HEK293T (cell line): ENCODE measurements around the gene ZSCAN5A.
"Not testable (repeated sequence)": the region's sequence is repeated elsewhere in the genome, so short reads cannot be mapped to it uniquely, and the experiment has no call there.

Experiments
- CTCF ChIA-PET: fragments of 350-600 bp; formaldehyde crosslinking; extraction: SDS; loops from one replicate; lab custom pipeline; 2021; ENCODE audit warnings: antibody characterized with exemption, inconsistent platforms; lab: Yijun Ruan, JAX
- POLR2A ChIA-PET: fragments of 350-600 bp; formaldehyde crosslinking; extraction: SDS; loops from one replicate; lab custom pipeline; 2020; ENCODE audit warnings: antibody characterized with exemption, inconsistent platforms; lab: Yijun Ruan, JAX
- DNase-seq: peaks from one replicate; pipeline ENCODE4 v3.0.0; 2012; ENCODE audit warnings: mixed read lengths; ENCODE audit errors: extremely low spot score
- ARNT ChIP-seq: fragments of 450-650 bp; IDR thresholded peaks from 2 replicates; pipeline ENCODE4 v1.6.1; 2017; ENCODE audit warnings: mild to moderate bottlenecking
- BHLHE40 ChIP-seq: fragments of 450-650 bp; IDR thresholded peaks from 2 replicates; pipeline ENCODE4 v1.6.1; 2016; ENCODE audit warnings: mild to moderate bottlenecking, moderate library complexity, borderline replicate concordance
- CTBP1 ChIP-seq: fragments of 450-650 bp; IDR thresholded peaks from 2 replicates; pipeline ENCODE4 v1.6.1; 2016; ENCODE audit warnings: borderline replicate concordance
- ELF4 ChIP-seq: fragments of 450-650 bp; IDR thresholded peaks from 2 replicates; pipeline ENCODE4 v1.6.1; 2017; ENCODE audit warnings: antibody characterized with exemption
- FOXA1 ChIP-seq: fragments of 450-650 bp; IDR thresholded peaks from 2 replicates; pipeline ENCODE4 v1.6.1; 2016; ENCODE audit warnings: mild to moderate bottlenecking
- FOXK2 ChIP-seq: fragments of 450-650 bp; IDR thresholded peaks from 2 replicates; pipeline ENCODE4 v1.6.1; 2016; ENCODE audit warnings: mild to moderate bottlenecking
- FOXM1 ChIP-seq: fragments of 450-650 bp; IDR thresholded peaks from 2 replicates; pipeline ENCODE4 v1.6.1; 2017; ENCODE audit warnings: mild to moderate bottlenecking, borderline replicate concordance
- HDGF ChIP-seq: fragments of 450-650 bp; IDR thresholded peaks from 2 replicates; pipeline ENCODE4 v1.6.1; 2017; ENCODE audit warnings: antibody characterized with exemption, borderline replicate concordance
- L3MBTL2 ChIP-seq: fragments of 450-650 bp; conservative IDR thresholded peaks from 2 replicates; pipeline ENCODE4 v1.6.1; 2016; ENCODE audit warnings: mild to moderate bottlenecking
- LEF1 ChIP-seq: fragments of 450-650 bp; IDR thresholded peaks from 2 replicates; pipeline ENCODE4 v1.6.1; 2017; ENCODE audit warnings: mild to moderate bottlenecking, borderline replicate concordance
- NFRKB ChIP-seq: fragments of 450-650 bp; IDR thresholded peaks from 2 replicates; pipeline ENCODE4 v1.6.1; 2016; ENCODE audit warnings: mild to moderate bottlenecking, moderate library complexity
- PKNOX1 ChIP-seq: fragments of 450-650 bp; IDR thresholded peaks from 2 replicates; pipeline ENCODE4 v1.6.1; 2016
- SP1 ChIP-seq: fragments of 450-650 bp; IDR thresholded peaks from 2 replicates; pipeline ENCODE4 v1.6.1; 2017
- SUZ12 ChIP-seq: fragments of 450-650 bp; IDR thresholded peaks from 2 replicates; pipeline ENCODE4 v1.6.1; 2016; ENCODE audit warnings: mild to moderate bottlenecking
- TARDBP ChIP-seq: fragments of 450-650 bp; IDR thresholded peaks from 2 replicates; pipeline ENCODE4 v1.6.1; 2016
- ZNF384 ChIP-seq: fragments of 450-650 bp; IDR thresholded peaks from 2 replicates; pipeline ENCODE4 v1.6.1; 2016

Gene ZSCAN5A

GRCh38 chr19:56201973-56202372 is 112.7 kb downstream of the ZSCAN5A start, which contains the start of gene ZSCAN5C:
Gene ZSCAN5C, plus strand, starts transcription at chr19:56202273. Its CDS starts 3,641 bp downstream, at chr19:56205914.
- DNase-seq: no peak
- TF ChIP-seq LEF1: no peak
- TF ChIP-seq SP1: no peak
- no peak for TF ChIP-seq BHLHE40
- TF ChIP-seq CTBP1: no peak
- TF ChIP-seq TARDBP: no peak
- no peak for TF ChIP-seq L3MBTL2
- CTCF ChIA-PET: no interaction called here
- POLR2A ChIA-PET: no interaction called here

GRCh38 chr19:56199687-56200086 is 115.0 kb downstream of the ZSCAN5A start:
- TF ChIP-seq PKNOX1 (no peak), NFRKB (no peak), BHLHE40 (no peak), FOXA1 (no peak), SP1 (no peak), CTBP1 (no peak), FOXM1 (no peak), ARNT (no peak), SUZ12 (no peak), ELF4 (no peak), LEF1 (no peak)
- ChIA-PET POLR2A (no interaction called here), CTCF (no interaction called here)
- no peak for DNase-seq

DNA sequence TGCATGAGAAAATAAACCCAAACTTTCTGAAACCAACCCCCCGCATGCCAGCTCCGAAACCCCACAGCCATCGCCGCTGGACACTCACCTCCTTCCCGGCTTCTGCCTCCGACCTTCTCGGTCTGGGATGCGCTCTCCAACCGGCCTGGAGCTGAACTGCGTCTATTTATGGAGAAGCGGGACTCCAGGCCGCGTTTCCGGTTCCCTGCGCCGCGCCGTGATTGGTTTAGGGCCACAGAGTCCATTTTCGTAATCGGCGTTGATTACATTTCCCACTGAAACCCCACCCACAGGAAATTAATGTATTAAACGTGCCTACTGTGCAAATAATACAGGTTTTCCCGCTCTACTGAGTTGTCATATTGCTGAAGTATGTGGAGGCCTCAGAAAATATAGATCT is 117.0 kb downstream of the ZSCAN5A start, which contains the start of gene ZSCAN5B:
Gene ZSCAN5B (minus strand): TSS at position 138 of the 400 bp plus-strand sequence. CDS start 4,731 bp downstream, outside the sequence.
- DNase-seq, CTCF ChIA-PET, POLR2A ChIA-PET: not testable (repeated sequence)

DNA sequence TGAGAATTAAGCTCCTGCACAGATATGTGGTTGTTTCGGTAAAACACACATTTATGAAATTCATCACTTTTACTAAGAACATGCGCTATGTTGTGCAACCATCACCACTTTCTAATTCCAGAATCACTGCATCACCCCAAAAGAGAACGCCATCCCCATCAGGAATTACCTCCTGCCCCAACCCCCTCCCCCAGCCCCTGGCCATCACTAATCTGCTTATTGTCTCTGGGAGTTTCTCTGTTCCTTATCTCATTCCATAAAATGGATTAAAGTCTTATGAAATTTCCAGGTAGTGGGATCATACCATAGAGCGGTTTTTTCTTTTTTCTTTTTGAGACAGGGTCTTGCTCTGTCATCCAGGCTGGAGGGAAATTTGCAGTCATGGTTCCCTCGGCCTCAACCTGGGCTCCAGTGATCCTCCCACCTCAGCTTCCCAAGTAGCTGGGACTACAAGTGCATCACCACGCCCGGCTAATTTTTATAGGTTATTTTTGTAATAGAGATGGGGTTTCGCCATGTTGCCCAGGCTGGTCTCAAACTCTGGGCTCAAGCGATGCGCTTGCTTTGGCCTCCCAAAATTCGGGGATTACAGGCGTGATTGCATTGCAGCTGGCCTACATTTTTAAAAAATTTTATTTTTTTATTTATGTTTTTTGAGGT is 120.5 kb downstream of the ZSCAN5A start:
- CTCF ChIA-PET: no interaction called here
- DNase-seq: no peak
- TF ChIP-seq L3MBTL2: no peak
- no peak for TF ChIP-seq ZNF384
- no peak for TF ChIP-seq HDGF
- TF ChIP-seq ARNT: no peak
- TF ChIP-seq FOXA1: no peak
- TF ChIP-seq NFRKB: no peak
- TF ChIP-seq ELF4: no peak
- TF ChIP-seq TARDBP: no peak
- TF ChIP-seq SP1: no peak
- POLR2A ChIA-PET: no interaction called here

- CTCF ChIA-PET: no interaction called here
Measured at GRCh38 chr19:56191711-56192110, 122.9 kb downstream of the ZSCAN5A start.

GRCh38 chr19:56191115-56191514 is 123.5 kb downstream of the ZSCAN5A start:
- CTCF ChIA-PET: no interaction called here
- TF ChIP-seq HDGF: no peak
- no peak for TF ChIP-seq FOXA1
- no peak for TF ChIP-seq BHLHE40
- no peak for TF ChIP-seq CTBP1
- TF ChIP-seq NFRKB: no peak
- no peak for TF ChIP-seq LEF1
- no peak for TF ChIP-seq FOXK2
- TF ChIP-seq L3MBTL2: no peak
- no peak for TF ChIP-seq ELF4
- no peak for TF ChIP-seq ARNT
- TF ChIP-seq TARDBP: no peak
- no peak for DNase-seq
- POLR2A ChIA-PET: no interaction called here

More at GRCh38 chr19:56191711-56192110, 122.9 kb downstream of the ZSCAN5A start:
- TF ChIP-seq L3MBTL2: no peak
- no peak for TF ChIP-seq BHLHE40
- no peak for TF ChIP-seq ZNF384
- TF ChIP-seq HDGF: no peak
- no peak for TF ChIP-seq CTBP1
- no peak for TF ChIP-seq SUZ12
- no peak for TF ChIP-seq TARDBP
- DNase-seq: no peak
- POLR2A ChIA-PET: no interaction called here

- TF ChIP-seq HDGF (no peak), SUZ12 (no peak), TARDBP (no peak), ELF4 (no peak), NFRKB (no peak), FOXK2 (no peak), PKNOX1 (no peak), ARNT (no peak), FOXM1 (no peak), CTBP1 (no peak), BHLHE40 (no peak), L3MBTL2 (no peak), ZNF384 (no peak), FOXA1 (no peak), SP1 (no peak), LEF1 (no peak)
- POLR2A ChIA-PET: no interaction called here
- CTCF ChIA-PET: no interaction called here
- no peak for DNase-seq
Measured at GRCh38 chr19:56189785-56190184, 124.9 kb downstream of the ZSCAN5A start.
